Uterus (tissue), 4 donors: ENCODE data around the gene PHC2. TPM values are rescaled to one million over a fixed set of nuclear protein-coding genes. Genes with fewer than 3 reads are reported as not detected.
A peak's percentile ranks its signal among the peaks of the same experiment; 100 is the strongest.

Source experiments
- DNase-seq, 2 donors: peaks; one replicate each; pipeline ENCODE4 v3.0.0-alpha.2; 2019 to 2020
- H3K27ac ChIP-seq, 2 donors: fragments of 200-600 bp; sonication (generic); 1 replicate in 1 of 2; 2 replicates in 1 of 2; pipeline ENCODE4 v1.5.1; 2016 to 2018
- H3K27me3 ChIP-seq, 2 donors: fragments of 200-600 bp; sonication (generic); one replicate each; pipeline ENCODE4 v1.5.1; 2018 to 2019; ENCODE audit warnings: control low read depth in 1 of 2
- H3K36me3 ChIP-seq, 2 donors: fragments of 200-600 bp; sonication (generic); one replicate each; pipeline ENCODE4 v1.5.1; 2019; ENCODE audit warnings: control low read depth in 1 of 2
- H3K4me1 ChIP-seq, 2 donors: fragments of 200-600 bp; sonication (generic); one replicate each; pipeline ENCODE4 v1.5.1; 2018 to 2019; ENCODE audit warnings: control low read depth in 1 of 2
- H3K4me3 ChIP-seq, 2 donors: fragments of 200-600 bp; sonication (generic); 1 replicate in 1 of 2; 2 replicates in 1 of 2; pipeline ENCODE4 v1.5.1; 2018 to 2019; ENCODE audit warnings: mild to moderate bottlenecking in 1 of 2
- H3K9me3 ChIP-seq, 2 donors: fragments of 200-600 bp; sonication (generic); one replicate each; pipeline ENCODE4 v1.5.1; 2019; ENCODE audit warnings: control low read depth in 1 of 2
- CTCF ChIP-seq, 4 experiments: fragments of 200-600 bp in 2 of 4; fragments of 450-650 bp in 2 of 4; sonication (generic) in 2 of 4; IDR thresholded peaks; one replicate each; pipeline ENCODE4 v1.5.1; 2016 to 2019; ENCODE audit warnings: antibody characterized with exemption in 4 of 4, mild to moderate bottlenecking in 2 of 4, moderate library complexity in 1 of 4
- POLR2A ChIP-seq, 2 donors: fragments of 450-650 bp; IDR thresholded peaks; one replicate each; pipeline ENCODE4 v1.6.1; 2016; ENCODE audit warnings: antibody characterized with exemption in 2 of 2, mild to moderate bottlenecking in 1 of 2, moderate library complexity in 1 of 2
- intact Hi-C: fragments of 100-400 bp; cut with DNase I; formaldehyde crosslinking; loops from one replicate; pipeline ENCODE4 v1.15.1; 2023; ENCODE audit warnings: low total_unique reads
- total RNA-seq, 4 donors: library from RNA; depleted of rRNA in 3 of 4; stranded (reverse); fragments of >200 nt in 3 of 4; gene quantifications; one replicate each; pipeline versions ENCODE4 v1.1.0 to v1.2.4, GENCODE V29; 2014 to 2023
- donor health status: DM: yes; HTN: yes; CAD: no.

PHC2 gene
- total RNA-seq, 4 donors from 2014 or later, result 51.5 to 203 (median 102) TPM

- H3K27ac ChIP-seq, result peak overlapping the region; percentile 12 to 20
- TF ChIP-seq CTCF (IDR thresholded peaks at IDR 0.05) (no peak), POLR2A (IDR thresholded peaks at IDR 0.05) (no peak)
Measured at GRCh38 chr1:33296082-33296458, 134.8 kb downstream of the PHC2 start.

GRCh38 chr1:33295450-33296081 is 135.3 kb downstream of the PHC2 start:
- Histone ChIP-seq H3K27ac (peak overlapping the region; percentile 16 to 20), H3K4me1 (peaks cover 0 to 2% of the 10 kb centered on the region in 2 donors), H3K27me3 (no peaks in the 10 kb centered on the region), H3K4me3 (no peak overlapping the region), H3K36me3 (no peaks in the 10 kb centered on the region), H3K9me3 (no peaks in the 10 kb centered on the region)
- peak; percentile 94 to 99 (median 96) for TF ChIP-seq CTCF (IDR thresholded peaks at IDR 0.05)
- no peak for TF ChIP-seq POLR2A (IDR thresholded peaks at IDR 0.05)
- peak; percentile 87 to 88 for DNase-seq
- intact Hi-C loops, result loop anchor here (5.0 kb wide), 2 partner anchors 72 to 177 kb away; partner anchors contain the start of gene ZSCAN20

More at GRCh38 chr1:33296082-33296458, 134.8 kb downstream of the PHC2 start:
- DNase-seq, result no peak
- peaks cover 0 to 6% of the 10 kb centered on the region in 2 donors for H3K4me1 ChIP-seq
- H3K27me3 ChIP-seq, result no peaks in the 10 kb centered on the region
- no peak overlapping the region for H3K4me3 ChIP-seq
- H3K9me3 ChIP-seq, result no peaks in the 10 kb centered on the region
- intact Hi-C loops, result loop anchor here (5.0 kb wide), 2 partner anchors 71 to 176 kb away; partner anchors contain the start of gene ZSCAN20
- H3K36me3 ChIP-seq, result no peaks in the 10 kb centered on the region

- no peak overlapping the region for H3K4me3 ChIP-seq
- DNase-seq, result no peak
- H3K9me3 ChIP-seq, result no peaks in the 10 kb centered on the region
- H3K4me1 ChIP-seq, result no peaks in the 10 kb centered on the region
- H3K36me3 ChIP-seq, result no peaks in the 10 kb centered on the region
- no peaks in the 10 kb centered on the region for H3K27me3 ChIP-seq
- intact Hi-C loops, result loop anchor here (5.0 kb wide), 2 partner anchors 72 to 177 kb away; partner anchors contain the start of gene ZSCAN20
- TF ChIP-seq POLR2A (IDR thresholded peaks at IDR 0.05) (no peak), CTCF (IDR thresholded peaks at IDR 0.05) (no peak)
- H3K27ac ChIP-seq, result peak overlapping the region; percentile 10 to 16
Measured at GRCh38 chr1:33295023-33295422, 135.9 kb downstream of the PHC2 start.

GRCh38 chr1:33294071-33295010 is 136.6 kb downstream of the PHC2 start:
- H3K4me3 ChIP-seq, result no peak overlapping the region
- no peaks in the 10 kb centered on the region for H3K27me3 ChIP-seq
- no peaks in the 10 kb centered on the region for H3K36me3 ChIP-seq
- no peak for DNase-seq
- peaks cover 0 to under 1% of the 10 kb centered on the region in 2 donors for H3K4me1 ChIP-seq
- peak overlapping the region in 1 of 2 donors; percentile 10 for H3K27ac ChIP-seq
- H3K9me3 ChIP-seq, result no peaks in the 10 kb centered on the region
- intact Hi-C loops, result loop anchor here (5.0 kb wide), 2 partner anchors 73 to 178 kb away; partner anchors contain the start of gene ZSCAN20
- TF ChIP-seq POLR2A (IDR thresholded peaks at IDR 0.05) (no peak), CTCF (IDR thresholded peaks at IDR 0.05) (no peak)
